ENCODE measurements around the gene ZNF318.
"Not testable (repeated sequence)": the region's sequence is repeated elsewhere in the genome, so short reads cannot be mapped to it uniquely, and the experiment has no call there.

ZNF318 gene

GRCh38 chr6:43335469-43335868, 34.0 kb downstream of the ZNF318 start:
- DNase-seq, result no peak

GRCh38 chr6:43334466-43335095, 34.9 kb downstream of the ZNF318 start:
- no peak for DNase-seq

GRCh38 chr6:43331891-43332290, 37.6 kb downstream of the ZNF318 start:
- no peak for DNase-seq

- DNase-seq, result no peak
Measured at GRCh38 chr6:43331470-43331869, 38.0 kb downstream of the ZNF318 start.

- no peak for DNase-seq
Measured at GRCh38 chr6:43328528-43328927, 40.9 kb downstream of the ZNF318 start.

- DNase-seq, result no peak
Measured at GRCh38 chr6:43325876-43326275, 43.6 kb downstream of the ZNF318 start.

GRCh38 chr6:43318011-43318410, 51.4 kb downstream of the ZNF318 start:
- DNase-seq, result no peak

- DNase-seq, result no peak
Measured at GRCh38 chr6:43313813-43314212, 55.6 kb downstream of the ZNF318 start.

- DNase-seq, result no peak
Measured at GRCh38 chr6:43311666-43312065, 57.8 kb downstream of the ZNF318 start.

GRCh38 chr6:43310624-43311023, 58.8 kb downstream of the ZNF318 start:
- no peak for DNase-seq

GRCh38 chr6:43310134-43310533, 59.3 kb downstream of the ZNF318 start:
- DNase-seq, result no peak

- DNase-seq, result no peak
Measured at GRCh38 chr6:43308990-43309477, 60.4 kb downstream of the ZNF318 start.

GRCh38 chr6:43308101-43308989, 61.1 kb downstream of the ZNF318 start, which contains the start of gene CRIP3:
Gene CRIP3 (minus strand): TSS chr6:43308826. CDS start chr6:43308792, 34 bp downstream.
- no peak for DNase-seq

GRCh38 chr6:43307451-43308100, 61.9 kb downstream of the ZNF318 start:
- DNase-seq, result no peak

- DNase-seq, result no peak
Measured at GRCh38 chr6:43306086-43306485, 63.4 kb downstream of the ZNF318 start.

GRCh38 chr6:43304882-43305281, 64.6 kb downstream of the ZNF318 start:
- no peak for DNase-seq

- no peak for DNase-seq
Measured at GRCh38 chr6:43304361-43304760, 65.1 kb downstream of the ZNF318 start.

- no peak for DNase-seq
Measured at GRCh38 chr6:43303751-43304331, 65.6 kb downstream of the ZNF318 start.

- not testable (repeated sequence) for DNase-seq
Measured at GRCh38 chr6:43303006-43303405, 66.4 kb downstream of the ZNF318 start.

- no peak for DNase-seq
Measured at GRCh38 chr6:43302126-43302525, 67.3 kb downstream of the ZNF318 start.

- no peak for DNase-seq
Measured at GRCh38 chr6:43301081-43301870, 68.2 kb downstream of the ZNF318 start.

Measured in NCI-H1417 treated with DMSO at 0.1 percent for 48 hours (cell line).